ENCODE results near the gene MRPL21. TPM values are rescaled to one million over a fixed set of nuclear protein-coding genes. Genes with fewer than 3 reads are reported as not detected.

MRPL21 gene
- total and polyA plus RNA-seq, 2 of the 8 experiments (the other 6 are each of a cell fraction or from before 2014, with no cell fraction given) = 102 to 107 TPM

- TF ChIP-seq RAD21 (IDR thresholded peaks at IDR 0.05 in 1 of 2, conservative IDR thresholded peaks at IDR 0.05 in 1 of 2; ENCODE audit: low read depth in 2 of 2, low read length in 2 of 2) = peak in 1 of 2 experiments; percentile 19; a peak in 1 of 4 replicates
- TF ChIP-seq EGR1 (IDR thresholded peaks at IDR 0.05; ENCODE audit: borderline replicate concordance, low read depth, low read length) = peak; percentile 49; the same call in 1 of the 2 replicates
- peak; percentile 99 for TF ChIP-seq RBBP5 (IDR thresholded peaks at IDR 0.05; ENCODE audit: borderline replicate concordance, low read depth, low read length)
- TF ChIP-seq MAFK (IDR thresholded peaks at IDR 0.05; ENCODE audit: low read depth, low read length) = peak; percentile 1; the same call in 1 of the 2 replicates
- TF ChIP-seq ZNF274 (IDR thresholded peaks at IDR 0.05; ENCODE audit: borderline replicate concordance, extremely low read depth, low read length) = no peak
- peak; percentile 15 to 88; a peak in 2 of 3 replicates for TF ChIP-seq EP300 (IDR thresholded peaks at IDR 0.05; ENCODE audit: borderline replicate concordance in 1 of 2, low read depth in 2 of 2, low read length in 2 of 2)
- TF ChIP-seq KDM5A (IDR thresholded peaks at IDR 0.05; ENCODE audit: low read length) = peak; percentile 97
- peak; percentile 97 for TF ChIP-seq TAF1 (IDR thresholded peaks at IDR 0.05; ENCODE audit: low read depth, low read length)
- no peak for TF ChIP-seq FOSL1 (IDR thresholded peaks at IDR 0.05; ENCODE audit: insufficient read depth, low read depth, low read length)
- TF ChIP-seq SP2 (IDR thresholded peaks at IDR 0.05; ENCODE audit: low read length) = no peak
- peak; percentile 93 for TF ChIP-seq TBP (IDR thresholded peaks at IDR 0.05; ENCODE audit: low read depth, low read length)
- TF ChIP-seq NANOG (IDR thresholded peaks at IDR 0.05; ENCODE audit: insufficient read depth, low read depth, low read length, poor library complexity, severe bottlenecking) = peak; percentile 61
- TF ChIP-seq RXRA (IDR thresholded peaks at IDR 0.05; ENCODE audit: insufficient read depth, low read depth, low read length) = no peak
- TF ChIP-seq KDM4A (IDR thresholded peaks at IDR 0.05; ENCODE audit: low read depth, low read length, severe bottlenecking) = peak; percentile 89
- TF ChIP-seq GABPA (IDR thresholded peaks at IDR 0.05; ENCODE audit: borderline replicate concordance, insufficient read depth, low read length) = peak; percentile 100
- TF ChIP-seq ASH2L (IDR thresholded peaks at IDR 0.05; ENCODE audit: low read length) = peak; percentile 96
- peak; percentile 54 for TF ChIP-seq CHD2 (IDR thresholded peaks at IDR 0.05; ENCODE audit: low read length)
- TF ChIP-seq POLR2A (IDR thresholded peaks at IDR 0.05; ENCODE audit: control extremely low read depth in 1 of 2, low read depth in 2 of 2, low read length in 2 of 2) = peak; percentile 86 to 88
- TF ChIP-seq PHF8 (conservative IDR thresholded peaks at IDR 0.05; ENCODE audit: low read depth, low read length) = peak; percentile 97
- TF ChIP-seq HDAC2 (IDR thresholded peaks at IDR 0.05; ENCODE audit: borderline replicate concordance in 1 of 2, low read depth in 2 of 2, low read length in 2 of 2) = peak in 1 of 2 experiments; percentile 74; a peak in 1 of 4 replicates
Observed at GRCh38 chr11:68903288-68904247, at the start of gene MRPL21, which contains the start of gene IGHMBP2 (continued).
